HuH-7 (cell line): ENCODE data around the gene PPFIBP1.

Experiments used
- DNase-seq: peaks from one replicate; pipeline ENCODE4 v3.0.0; 2011; ENCODE audit warnings: low spot score

PPFIBP1 gene

DNA sequence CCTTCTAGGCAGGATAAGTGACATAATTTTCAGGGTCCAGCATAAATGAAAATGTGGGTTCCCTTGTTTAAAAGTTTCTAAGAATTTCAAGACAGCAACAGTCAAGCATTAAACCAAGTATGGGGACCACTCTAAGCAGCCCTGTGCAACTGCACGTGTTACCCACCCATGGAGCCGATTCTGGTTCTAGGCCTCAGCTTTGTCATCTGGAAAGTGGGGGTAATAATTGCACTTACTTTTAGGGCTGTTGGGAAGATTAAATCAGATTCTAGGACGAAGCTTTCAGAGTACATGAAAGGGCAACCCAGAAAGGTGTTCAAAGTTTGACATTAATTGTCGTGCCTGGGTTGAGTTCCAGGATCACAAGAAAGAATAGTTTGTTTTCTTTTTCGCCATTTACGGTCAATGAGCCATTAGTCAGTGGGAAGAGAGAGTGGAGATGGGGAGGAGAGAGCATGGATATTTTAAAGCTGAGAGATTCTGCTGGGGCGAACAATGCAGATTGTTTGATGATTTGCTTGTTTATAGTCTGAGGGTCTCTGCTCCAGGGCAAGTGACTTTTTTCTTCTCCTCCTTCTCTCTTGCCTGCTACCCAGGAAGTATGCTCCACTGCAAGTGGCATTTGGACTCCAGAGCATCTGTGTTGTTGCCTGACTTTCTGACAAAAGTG is 10.7 kb upstream of the PPFIBP1 start:
- DNase-seq: no peak

DNA sequence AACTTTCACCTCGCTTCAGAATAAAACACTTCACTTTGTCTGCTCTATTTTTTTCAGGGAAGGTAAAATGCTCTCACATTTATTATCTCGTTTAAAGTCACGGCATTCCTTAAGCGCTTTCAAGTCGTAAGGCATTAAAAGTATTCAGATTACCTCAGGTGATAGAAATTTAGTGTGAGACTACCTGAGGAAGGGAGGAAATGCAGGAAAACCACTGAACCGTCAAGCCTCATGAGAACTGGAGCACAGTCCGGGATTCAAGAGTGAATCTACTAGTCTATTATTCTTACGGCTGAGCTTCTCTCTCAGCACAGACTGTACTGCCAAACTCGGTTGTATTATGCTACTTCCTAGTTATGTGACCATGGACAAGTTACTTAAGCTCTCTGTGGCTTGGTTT is 8.3 kb upstream of the PPFIBP1 start:
- DNase-seq: no peak

GRCh38 chr12:27516625-27517024 is 7.4 kb upstream of the PPFIBP1 start:
- DNase-seq: no peak

DNA sequence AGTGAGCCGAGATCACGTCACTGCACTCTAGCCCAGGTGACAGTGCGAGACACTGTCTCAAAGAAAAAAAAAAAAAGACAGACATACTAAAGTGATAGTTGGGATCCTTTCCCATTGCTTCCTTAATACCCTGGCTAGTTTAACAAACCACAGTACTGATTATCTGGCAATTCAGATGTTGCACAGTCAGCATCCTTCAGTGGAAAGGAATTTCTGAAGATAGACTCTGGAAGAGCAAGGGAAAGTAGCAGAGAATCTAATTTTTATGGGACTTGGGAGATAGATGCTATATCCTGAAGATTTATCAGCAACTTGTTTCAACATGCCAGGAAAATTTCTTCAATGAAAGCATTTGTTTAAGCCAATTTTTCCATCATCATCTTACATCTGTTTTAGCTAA is 6.5 kb upstream of the PPFIBP1 start:
- no peak for DNase-seq

- no peak for DNase-seq
These were observed 5.9 kb upstream of the PPFIBP1 start for GRCh38 chr12:27517961-27518665.

- no peak for DNase-seq
These were observed 2.9 kb upstream of the PPFIBP1 start for GRCh38 chr12:27521066-27521465.

GRCh38 chr12:27521981-27522380 is 2.0 kb upstream of the PPFIBP1 start:
- no peak for DNase-seq

GRCh38 chr12:27523305-27523641 is 733 bp upstream of the PPFIBP1 start:
- DNase-seq: no peak

- DNase-seq: no peak
These were observed 459 bp downstream of the PPFIBP1 start for GRCh38 chr12:27524494-27524835.

GRCh38 chr12:27524839-27525753 is 1.1 kb downstream of the PPFIBP1 start:
- DNase-seq: no peak

DNA sequence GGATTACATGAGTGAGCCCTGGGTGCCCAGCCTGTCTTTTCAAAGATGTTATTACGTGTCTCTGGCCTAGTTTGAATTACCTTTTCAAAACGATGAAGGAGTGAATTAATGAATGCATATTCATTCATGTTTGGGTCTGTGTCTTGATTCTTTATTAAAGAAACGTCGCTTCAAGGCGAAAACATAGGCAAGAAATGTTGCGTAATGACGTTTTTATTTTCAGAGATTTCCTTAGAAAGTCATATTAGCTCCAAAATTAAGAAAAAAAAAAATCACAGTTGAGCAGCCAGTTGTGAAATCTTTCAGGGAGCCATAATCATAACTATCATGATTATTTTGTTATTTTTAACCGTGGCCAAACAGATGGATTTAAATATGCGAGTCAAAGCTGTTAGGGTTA is 3.5 kb downstream of the PPFIBP1 start:
- no peak for DNase-seq

DNA sequence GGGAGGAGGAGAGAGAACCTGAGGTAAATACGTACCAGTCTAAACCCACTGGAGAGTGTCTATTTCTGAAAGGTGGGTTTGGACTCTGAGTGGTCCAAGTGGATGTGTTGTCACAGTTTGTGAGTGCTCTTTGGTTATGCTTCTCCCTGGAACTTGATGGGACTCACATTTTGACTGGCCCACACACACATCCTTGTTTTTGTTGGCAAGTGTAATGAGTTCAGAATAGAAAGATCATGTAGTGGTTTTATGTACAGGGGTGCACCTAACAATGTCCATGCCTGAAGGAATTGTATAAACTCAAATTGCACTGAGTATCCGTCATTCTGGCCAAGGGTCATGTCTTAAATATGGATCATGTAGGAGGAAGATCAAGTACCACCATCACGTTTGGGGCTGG is 4.8 kb downstream of the PPFIBP1 start:
- no peak for DNase-seq

DNA sequence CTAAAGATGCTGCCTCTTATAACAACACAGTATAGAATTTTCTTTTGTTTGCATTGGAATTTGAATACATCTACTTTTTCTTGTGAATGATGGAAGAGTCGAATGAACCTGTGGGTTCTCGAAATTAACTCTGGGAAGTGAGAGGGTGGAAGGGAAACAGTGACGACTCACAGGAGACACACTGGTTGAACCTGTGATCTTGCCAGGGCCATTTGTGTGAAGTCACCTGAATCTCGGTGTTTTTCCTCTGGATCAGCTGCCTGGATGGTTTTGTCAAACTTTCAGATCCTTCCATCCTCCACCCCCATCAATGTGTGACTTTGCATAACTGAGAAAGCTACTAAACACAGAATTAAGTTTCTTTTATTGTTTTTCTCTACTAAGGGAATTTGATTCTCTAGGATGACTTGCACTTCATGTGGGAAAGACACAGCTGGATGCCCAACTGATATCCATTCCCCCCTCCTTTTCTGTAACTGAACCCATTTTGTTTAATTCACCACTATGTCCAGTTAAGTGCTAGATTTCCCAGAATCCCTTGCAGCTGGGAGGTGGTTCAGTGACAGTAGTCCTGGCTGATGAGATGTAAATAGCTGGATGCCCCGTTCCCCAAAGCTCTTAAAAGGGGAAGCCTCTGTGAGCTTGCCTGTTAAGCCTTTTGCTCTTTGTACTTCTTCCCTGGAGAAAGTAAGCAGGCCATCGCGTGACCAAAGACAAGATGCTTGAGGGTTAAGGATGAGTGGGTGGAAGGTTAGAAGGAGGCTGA is 6.3 kb downstream of the PPFIBP1 start:
- no peak for DNase-seq

DNA sequence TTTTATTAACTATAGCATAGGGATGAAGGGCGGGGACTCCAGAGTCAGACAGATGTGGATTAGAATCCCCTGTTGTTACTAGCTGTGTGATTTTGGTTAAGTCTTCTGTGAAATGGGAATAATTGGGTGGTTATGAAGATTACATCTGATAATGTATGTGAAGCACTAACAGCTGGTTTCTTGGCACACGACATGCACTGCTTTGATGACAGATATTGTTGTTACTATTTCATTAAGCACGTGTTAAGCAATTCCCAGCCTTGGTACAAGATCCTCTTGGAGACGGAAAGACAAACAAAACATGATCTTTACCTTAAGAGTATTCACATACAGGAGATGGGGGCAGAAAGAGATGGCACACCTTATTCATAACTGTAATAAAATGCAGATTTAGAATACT is 7.9 kb downstream of the PPFIBP1 start:
- no peak for DNase-seq

GRCh38 chr12:27534060-27534764 is 10.2 kb downstream of the PPFIBP1 start:
- no peak for DNase-seq

DNA sequence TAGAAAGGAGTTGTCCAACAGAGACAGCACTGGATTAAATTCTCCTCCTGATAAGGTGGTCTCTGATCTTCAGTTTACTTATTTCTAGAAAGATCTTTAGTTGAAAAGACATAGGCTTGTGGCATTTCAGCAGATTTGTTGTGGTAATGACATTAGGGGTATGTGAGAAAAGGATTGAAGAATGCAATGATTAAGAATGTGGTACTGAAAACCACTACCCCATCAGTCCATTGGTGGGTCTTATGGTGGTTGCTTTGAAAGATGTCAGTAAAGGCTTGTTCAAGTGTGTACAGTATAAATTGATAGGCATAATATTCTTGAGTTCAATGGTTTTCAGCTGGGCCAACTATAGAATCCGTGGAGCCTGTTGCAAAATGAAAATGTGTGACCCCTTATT is 10.8 kb downstream of the PPFIBP1 start:
- DNase-seq: no peak

GRCh38 chr12:27535318-27535717 is 11.3 kb downstream of the PPFIBP1 start:
- DNase-seq: no peak

- DNase-seq: no peak
These were observed 14.1 kb downstream of the PPFIBP1 start for GRCh38 chr12:27537855-27538675.

DNA sequence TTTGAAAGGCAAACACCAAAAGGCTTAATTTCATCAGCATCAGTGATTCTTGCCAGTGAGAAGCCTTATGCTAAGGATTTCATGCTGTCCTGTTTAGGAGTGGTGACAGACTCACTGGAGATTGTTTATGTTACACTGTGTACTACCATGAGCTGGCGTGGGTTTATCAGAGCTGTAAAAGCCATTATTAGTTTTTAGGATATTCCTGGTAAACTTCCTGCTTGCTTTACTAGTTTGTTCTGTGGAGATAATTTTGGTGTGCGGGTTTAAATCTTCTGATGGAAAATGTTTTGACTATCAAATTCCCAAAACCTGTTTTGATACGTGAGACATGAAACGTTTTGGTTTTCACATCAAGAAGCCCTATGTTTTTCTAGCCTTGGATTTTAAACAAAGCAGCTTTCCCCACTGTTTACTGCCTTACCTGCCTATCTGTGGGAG is 15.2 kb downstream of the PPFIBP1 start:
- no peak for DNase-seq

GRCh38 chr12:27541031-27541719 is 17.2 kb downstream of the PPFIBP1 start:
- DNase-seq: no peak
